Measurements from ENCODE around the gene CBLN2.

The CBLN2 gene

GRCh38 chr18:72544092-72544886, at the start of gene CBLN2:
CBLN2 (minus strand) TSS chr18:72544342; CDS start chr18:72542160, 2,182 bp downstream.
- DNase-seq = no peak

GRCh38 chr18:72588360-72588759, 44.2 kb upstream of the CBLN2 start:
- no peak for DNase-seq

- no peak for DNase-seq
Measured at GRCh38 chr18:72584787-72585186, 40.6 kb upstream of the CBLN2 start.

- DNase-seq = no peak
Measured at GRCh38 chr18:72581976-72582375, 37.8 kb upstream of the CBLN2 start.

GRCh38 chr18:72572896-72573295, 28.8 kb upstream of the CBLN2 start:
- DNase-seq = no peak

GRCh38 chr18:72566290-72566689, 22.1 kb upstream of the CBLN2 start:
- no peak for DNase-seq

- DNase-seq = no peak
Measured at GRCh38 chr18:72555968-72556367, 11.8 kb upstream of the CBLN2 start.

GRCh38 chr18:72555101-72555500, 11.0 kb upstream of the CBLN2 start:
- DNase-seq = no peak

- DNase-seq = no peak
Measured at GRCh38 chr18:72543357-72544055, 636 bp downstream of the CBLN2 start.

- DNase-seq = no peak
Measured at GRCh38 chr18:72542984-72543356, 1.2 kb downstream of the CBLN2 start.

- no peak for DNase-seq
Measured at GRCh38 chr18:72542342-72542741, 1.8 kb downstream of the CBLN2 start.

- no peak for DNase-seq
Measured at GRCh38 chr18:72541871-72542332, 2.2 kb downstream of the CBLN2 start.

- DNase-seq = no peak
Measured at GRCh38 chr18:72539901-72540300, 4.2 kb downstream of the CBLN2 start.

GRCh38 chr18:72530622-72531021, 13.5 kb downstream of the CBLN2 start:
- DNase-seq = no peak

- no peak for DNase-seq
Measured at GRCh38 chr18:72504866-72505265, 39.3 kb downstream of the CBLN2 start.

- no peak for DNase-seq
Measured at GRCh38 chr18:72502671-72503431, 41.3 kb downstream of the CBLN2 start.

GRCh38 chr18:72492497-72492896, 51.6 kb downstream of the CBLN2 start:
- DNase-seq = no peak
